HG03066 (cell line): ENCODE data around the gene RUFY4.
"Not testable (repeated sequence)": the region's sequence is repeated elsewhere in the genome, so short reads cannot be mapped to it uniquely, and the experiment has no call there.

ENCODE experiments used
- ATAC-seq: cut with Tn5 transposase; IDR thresholded peaks from one replicate; pipeline ENCODE4 v1.9.1; 2021; ENCODE audit warnings: low read depth; ENCODE audit not compliant: unreplicated experiment

The RUFY4 gene

DNA sequence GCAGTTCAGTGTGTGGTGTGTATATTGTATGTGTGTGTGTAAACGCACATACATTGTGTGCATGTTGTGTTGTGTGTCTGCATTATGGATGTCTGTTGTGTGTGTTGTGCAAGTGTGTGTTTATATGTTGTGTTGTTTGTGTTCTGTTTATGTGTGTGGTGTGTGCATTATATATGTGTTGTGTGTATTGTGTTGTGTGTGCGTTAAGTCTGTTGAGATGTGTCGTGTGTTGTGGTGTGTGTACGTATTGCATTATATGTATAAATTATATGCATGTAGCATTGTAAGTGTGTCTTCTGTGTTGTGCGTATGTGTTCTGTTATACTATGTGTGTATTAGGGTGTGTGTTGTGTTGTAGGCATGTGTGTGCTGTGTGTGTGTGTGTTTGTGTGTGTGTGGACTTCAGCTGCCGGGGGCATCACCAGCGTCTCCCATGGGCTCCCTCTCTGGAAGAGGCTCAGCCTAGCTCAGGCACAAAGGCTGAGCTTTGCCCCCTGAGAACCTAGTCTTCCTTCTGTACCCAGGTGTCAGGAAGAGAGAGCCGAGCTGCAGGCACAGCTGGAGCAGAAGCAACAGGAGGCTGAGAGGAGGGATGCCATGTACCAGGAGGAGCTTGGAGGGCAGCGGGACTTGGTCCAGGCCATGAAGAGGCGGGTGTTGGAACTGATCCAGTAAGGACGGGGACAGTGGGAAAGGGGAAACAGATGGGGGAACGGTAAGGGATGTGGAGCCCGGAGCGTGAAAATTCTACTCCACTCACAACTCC lies 13.7 kb downstream of the RUFY4 start:
- ATAC-seq, result no peak

DNA sequence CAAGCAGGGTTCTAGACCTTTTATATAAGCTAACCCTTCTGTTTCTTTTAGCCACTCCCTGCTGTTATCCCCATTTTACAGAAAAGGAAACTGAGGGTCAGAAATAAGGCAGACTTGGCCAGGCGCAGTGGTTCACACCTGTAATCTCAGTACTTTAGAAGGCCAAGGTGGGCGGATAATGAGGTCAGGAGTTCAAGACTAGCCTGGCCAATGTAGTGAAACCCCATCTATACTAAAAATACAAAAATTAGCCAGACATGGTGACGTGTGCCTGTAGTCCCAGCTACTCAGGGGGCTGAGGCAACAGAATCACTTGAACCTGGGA lies 14.3 kb downstream of the RUFY4 start:
- no peak for ATAC-seq

DNA sequence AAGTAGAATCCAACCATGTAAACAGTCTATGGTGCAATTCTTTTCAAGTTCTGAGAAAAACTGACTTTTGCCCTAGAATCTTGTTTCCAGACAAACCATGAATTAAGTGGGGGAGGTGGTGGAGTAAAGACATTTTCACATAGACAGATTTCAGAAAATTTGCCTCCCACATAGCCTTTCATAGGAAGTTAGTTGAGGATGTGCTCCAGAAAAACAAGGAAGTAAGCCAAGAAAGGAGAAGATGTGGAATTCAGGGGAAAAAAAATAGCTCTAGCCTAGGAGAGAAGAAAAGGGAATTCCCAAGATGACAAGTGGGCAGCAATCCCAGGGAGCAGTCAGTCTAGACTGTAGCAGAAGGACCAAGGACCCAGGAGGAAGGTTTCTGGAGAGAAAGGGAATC lies 17.4 kb downstream of the RUFY4 start:
- no peak for ATAC-seq

DNA sequence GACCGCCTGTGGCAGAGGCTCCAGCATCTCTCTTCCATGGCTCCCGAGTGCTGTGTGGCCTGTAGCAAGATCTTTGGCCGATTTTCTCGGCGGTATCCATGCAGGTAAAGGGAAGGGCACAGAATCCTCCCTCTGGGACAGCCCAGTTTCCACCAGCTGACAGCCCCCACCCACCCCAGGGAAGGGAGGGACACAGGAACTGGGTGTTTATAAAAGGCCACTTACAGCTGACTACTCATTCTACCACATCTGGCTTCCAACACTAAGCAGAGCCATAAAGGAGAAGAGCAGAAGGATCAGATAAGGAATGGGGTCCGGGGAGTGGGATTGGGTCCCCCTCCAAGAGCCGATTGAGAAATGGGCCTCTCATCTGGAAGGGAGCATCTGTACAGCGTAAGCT lies 20.2 kb downstream of the RUFY4 start:
- ATAC-seq, result no peak

DNA sequence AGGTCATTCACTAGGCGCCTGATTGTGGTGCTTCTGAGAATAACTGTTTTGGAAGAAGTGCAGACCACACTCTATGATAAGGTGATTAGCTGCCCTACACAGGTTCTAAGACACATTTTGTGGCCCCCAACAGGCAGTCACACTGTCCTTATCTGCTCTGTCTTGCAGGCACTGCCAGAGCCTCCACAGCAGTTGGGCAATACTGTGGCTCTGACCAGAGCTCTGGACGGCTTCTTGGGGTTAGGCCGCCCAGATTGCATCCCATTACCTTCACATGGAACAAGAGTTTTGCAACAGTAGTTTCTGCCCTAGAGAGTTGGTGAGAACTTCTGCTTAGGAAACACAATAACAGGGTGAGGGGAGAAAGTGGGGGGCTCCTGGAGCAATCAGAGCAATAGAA lies 22.7 kb downstream of the RUFY4 start:
- no peak for ATAC-seq

DNA sequence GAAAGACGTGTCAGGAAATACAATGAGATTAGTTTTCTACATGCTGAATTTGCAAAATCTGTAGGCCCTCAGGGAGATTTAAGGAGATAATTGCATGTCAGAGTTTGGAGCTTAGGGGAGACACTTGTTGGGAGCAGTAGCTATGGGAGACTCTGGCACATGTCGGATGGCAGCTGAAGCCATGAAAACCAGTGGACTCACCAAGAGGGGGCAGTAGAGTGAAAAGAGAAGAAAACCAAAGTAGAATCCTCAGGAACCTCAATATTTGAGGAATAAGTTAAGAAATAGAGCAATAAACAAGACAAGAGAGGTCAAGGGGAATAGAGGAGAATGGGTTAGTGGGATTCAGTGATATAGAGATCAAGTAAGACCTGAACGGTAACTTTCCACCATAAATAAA lies 24.8 kb downstream of the RUFY4 start:
- ATAC-seq, result no peak

DNA sequence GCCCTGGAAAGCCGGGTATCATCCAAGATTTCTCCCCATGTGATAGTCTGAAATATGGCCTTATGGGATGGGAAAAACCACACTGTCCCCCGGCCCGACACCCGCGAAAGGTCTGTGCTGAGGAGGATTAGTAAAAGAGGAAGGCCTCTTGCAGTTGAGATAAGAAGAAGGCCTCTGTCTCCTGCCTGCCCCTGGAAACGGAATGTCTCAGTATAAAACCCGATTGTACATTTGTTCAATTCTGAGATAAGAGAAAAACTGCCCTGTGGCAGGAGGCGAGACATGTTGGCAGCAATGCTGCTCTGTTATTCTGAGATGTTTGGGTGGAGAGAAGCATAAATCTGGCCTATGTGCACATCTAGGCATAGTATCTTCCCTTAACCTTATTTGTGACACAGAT lies 26.8 kb downstream of the RUFY4 start:
- no peak for ATAC-seq

DNA sequence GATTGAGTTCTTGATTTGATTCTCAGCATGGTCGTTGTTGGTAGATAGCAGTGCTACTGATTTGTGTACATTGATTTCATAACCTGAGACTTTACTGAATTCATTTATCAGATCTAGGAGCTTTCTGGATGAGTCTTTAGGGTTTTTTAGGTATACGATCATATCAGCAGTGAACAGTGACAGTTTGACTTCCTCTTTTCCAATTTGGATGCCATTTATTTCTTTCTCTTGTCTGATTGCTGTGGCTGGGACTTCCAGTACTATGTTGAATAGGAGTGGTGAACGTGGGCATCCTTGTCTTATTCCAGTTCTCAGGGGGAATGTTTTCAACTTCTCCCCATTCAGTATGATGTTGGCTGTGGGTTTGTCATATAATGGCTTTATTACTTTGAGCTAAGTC lies 28.9 kb downstream of the RUFY4 start:
- no peak for ATAC-seq

DNA sequence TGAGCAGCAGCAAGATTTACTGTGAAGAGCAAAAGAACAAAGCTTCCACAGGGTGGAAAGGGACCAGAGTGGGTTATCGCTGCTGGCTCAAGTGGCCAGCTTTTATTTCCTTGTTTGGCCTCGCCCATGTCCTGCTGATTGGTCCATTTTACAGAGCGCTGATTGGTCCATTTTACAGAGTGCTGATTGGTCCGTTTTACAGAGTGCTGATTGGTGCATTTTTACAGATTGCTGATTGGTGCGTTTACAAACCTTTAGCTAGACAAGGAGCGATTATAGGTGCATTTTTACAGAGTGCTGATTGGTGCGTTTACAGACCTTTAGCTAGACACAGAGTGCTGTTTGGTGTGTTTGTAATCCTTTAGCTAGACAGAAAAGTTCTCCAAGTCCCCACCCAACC lies 39.8 kb downstream of the RUFY4 start:
- not testable (repeated sequence) for ATAC-seq

DNA sequence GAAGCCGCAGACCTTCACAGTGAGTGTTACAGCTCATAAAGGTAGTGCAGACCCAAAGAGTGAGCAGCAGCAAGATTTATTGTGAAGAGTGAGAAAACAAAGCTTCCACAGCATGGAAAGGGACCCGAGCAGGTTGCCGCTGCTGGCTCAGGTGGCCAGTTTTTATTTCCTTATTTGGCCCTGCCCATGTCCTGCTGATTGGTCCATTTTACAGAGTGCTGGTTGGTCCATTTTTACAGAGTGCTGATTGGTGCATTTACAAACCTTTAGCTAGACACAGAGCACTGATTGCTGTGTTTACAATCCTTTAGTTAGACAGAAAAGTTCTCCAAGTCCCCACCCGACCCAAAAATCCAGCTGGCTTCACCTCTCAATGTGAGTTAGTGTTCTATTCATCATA lies 52.7 kb downstream of the RUFY4 start:
- ATAC-seq, result not testable (repeated sequence)

DNA sequence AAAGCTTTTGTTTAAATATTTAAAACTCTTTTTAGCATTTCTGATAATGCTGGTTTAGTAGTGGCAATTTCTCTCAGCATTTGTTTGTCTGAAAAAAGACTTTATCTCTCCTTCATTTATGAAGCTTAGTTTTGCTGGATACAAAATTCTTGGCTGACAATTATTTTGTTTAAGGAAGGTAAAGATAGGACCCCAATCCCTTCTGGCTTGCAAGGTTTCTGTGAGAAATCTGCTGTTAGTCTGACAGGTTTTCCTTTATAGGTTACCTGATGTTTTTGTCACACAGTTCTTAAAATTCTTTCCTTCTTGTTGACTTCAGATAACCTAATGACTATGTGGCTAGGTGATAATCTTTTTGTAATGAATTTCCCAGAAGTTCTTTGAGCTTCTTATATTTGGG lies 53.2 kb downstream of the RUFY4 start:
- ATAC-seq, result not testable (repeated sequence)

DNA sequence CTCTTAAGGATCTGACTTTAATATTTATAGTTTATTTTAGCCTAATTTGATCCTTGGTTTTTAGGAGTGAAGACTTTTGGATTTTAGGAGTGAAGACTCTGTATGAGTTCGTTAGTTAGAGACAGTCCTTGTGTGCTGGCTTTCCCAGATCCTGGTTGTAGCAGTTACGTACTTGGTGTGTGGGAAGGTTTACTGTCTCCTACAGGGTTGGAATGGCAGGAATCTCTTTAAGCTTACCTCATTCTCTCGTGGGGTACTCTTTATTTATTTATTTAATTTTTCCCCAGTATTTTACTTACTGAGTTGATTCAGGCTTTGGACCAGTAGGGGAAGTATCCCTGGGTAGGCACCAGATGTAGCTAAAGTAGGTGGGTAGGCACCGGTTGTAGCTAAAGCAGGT lies 54.9 kb downstream of the RUFY4 start:
- ATAC-seq, result no peak

DNA sequence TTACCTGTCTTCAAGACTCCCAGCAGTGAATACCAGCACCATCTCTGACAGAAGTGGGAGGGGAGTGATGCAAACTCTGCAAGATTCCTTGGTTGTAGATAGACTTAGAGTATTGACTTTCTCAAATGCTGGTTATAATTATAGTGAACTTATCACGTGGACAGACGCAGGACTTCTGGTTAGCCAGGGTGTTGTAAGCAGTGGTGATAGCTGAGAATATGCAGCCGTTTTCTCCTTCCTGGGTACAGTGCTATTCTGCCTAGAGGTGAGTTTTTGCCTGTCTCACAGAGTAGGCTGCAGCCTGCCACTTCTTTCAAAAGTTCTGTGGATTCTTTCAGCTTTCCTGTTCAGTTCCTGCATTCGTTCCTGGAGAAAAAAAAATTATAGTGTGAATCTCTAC lies 56.0 kb downstream of the RUFY4 start:
- ATAC-seq, result no peak

DNA sequence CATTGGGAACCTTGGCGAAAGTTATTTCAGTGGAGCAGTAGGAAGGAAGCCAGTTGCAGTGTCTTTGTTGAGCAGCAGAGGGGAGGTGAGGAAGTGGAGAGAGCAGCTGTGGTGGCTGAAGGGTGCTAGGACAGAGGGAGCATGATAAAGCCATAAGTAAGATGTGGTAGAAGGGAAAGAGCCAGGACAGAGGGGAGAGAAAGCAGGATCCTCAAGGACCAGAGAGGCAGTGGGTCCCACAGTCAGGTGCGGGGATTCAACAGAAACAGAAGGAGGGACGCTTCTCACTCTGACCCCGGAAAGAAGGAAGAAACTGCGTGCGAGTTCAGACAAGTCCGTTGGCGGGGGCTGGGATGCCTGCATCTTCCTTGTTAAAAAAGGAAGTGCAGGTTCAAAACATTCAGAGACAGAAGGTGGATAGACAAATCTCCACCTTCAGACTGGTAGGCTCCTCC lies 56.6 kb downstream of the RUFY4 start, which contains the start of gene CXCR2:
Gene CXCR2, plus strand, starts transcription at position 403 of the 455 bp plus-strand sequence. CDS start 8,774 bp downstream, outside the sequence.
- no peak for ATAC-seq

DNA sequence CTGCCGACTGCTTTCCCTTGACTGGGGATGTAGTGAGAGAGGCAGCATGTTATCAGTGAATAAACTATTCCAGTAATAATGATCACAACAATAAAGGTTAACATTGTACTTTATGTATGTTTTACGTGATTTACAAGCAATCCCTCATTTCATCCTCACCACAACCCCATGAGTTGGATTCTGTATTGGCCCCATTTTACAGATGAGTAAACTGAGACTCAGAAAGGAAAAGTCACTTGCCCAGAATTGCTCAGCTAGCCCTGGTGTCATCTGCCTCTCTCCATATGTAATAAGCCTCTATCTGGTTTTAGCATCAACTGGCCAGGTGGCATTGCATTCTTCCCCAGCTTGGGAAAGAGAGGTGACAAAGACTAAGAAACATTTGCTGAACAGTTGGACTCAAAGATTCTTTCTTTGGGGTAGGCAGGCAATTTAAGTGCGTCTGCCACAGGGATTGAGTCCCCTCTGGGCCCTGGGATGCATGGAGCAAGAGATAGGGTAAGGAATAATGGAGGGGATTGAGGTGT lies 58.9 kb downstream of the RUFY4 start:
- no peak for ATAC-seq

DNA sequence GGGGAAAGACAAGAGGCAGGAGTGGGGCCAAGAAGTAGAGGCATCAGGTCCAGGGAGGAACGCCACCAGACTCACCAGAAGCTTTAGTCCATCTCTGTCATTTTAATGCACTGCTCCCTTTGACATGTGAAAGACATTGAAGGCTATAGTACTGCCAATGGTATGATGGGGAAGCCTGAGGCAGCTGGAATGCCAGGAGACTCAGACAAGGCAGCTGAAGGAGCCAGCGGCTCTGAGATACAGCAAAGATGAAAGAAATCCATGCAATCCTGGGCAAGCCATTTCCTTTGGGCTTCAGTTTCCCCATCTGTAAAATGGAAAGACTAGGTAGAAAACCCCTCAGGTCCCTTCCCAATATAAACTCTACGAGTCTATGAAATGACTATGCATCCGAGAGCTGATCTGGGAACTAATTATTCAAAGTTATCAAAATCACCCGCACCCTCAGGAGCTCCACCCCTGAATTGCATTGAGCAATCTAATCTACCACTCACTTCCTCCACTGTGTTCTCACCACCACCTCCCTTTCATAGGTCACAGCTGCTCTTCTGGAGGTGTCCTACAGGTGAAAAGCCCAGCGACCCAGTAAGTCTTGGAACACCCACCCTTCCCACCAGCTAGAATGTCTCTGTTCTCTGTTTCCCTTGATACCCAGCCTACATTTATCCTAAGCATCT lies 59.9 kb downstream of the RUFY4 start:
- ATAC-seq, result no peak

DNA sequence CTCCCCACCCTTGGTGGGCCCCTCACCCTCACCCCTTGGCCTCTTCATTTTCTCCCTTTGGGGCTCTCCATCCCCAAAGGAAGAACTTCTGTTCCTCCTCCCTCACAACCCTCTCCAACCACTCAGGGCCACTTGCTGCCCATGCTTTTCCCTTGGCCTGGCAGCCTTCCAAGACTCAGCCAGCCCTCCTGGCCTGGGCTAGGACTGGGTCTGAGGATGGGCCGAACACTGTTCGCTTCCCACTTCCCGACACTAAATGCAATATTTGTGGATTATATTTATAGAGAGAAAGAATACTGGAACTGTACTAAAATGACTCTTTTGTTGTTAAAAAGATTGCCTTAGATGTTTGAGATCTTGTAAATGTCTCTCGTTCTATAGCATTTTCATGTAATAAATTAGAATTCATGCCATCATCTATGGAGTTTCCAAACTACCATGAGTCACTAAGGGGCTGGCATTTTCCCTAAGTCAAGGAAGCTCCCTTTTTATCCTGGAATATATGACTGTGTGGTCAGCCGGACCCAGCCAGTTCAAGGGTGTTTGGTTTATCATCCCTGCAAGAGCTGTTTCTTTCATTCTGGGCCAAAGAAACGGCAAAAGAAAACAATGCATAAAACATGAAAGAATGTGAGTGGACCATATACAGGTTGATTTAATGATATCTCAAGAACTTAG lies 60.5 kb downstream of the RUFY4 start:
- ATAC-seq, result no peak

DNA sequence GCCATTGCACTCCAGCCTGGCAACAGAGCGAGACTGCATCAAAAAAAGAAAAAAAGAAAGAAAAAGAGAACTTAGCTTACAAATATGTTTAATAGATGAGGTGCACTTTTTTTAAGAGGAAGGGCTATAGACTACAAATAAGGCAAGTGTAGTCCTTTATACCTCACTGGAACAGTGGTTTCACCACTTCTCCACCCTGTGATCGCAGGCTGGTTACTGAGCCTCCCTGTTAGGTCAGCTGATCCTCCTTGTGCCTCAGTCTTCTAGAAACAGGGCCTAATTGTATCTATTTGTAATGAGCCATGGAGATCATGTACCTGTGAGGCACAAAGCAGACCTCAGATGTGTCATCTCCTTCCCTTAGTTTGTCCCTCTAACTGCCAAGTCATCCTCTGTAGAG lies 61.3 kb downstream of the RUFY4 start:
- no peak for ATAC-seq

DNA sequence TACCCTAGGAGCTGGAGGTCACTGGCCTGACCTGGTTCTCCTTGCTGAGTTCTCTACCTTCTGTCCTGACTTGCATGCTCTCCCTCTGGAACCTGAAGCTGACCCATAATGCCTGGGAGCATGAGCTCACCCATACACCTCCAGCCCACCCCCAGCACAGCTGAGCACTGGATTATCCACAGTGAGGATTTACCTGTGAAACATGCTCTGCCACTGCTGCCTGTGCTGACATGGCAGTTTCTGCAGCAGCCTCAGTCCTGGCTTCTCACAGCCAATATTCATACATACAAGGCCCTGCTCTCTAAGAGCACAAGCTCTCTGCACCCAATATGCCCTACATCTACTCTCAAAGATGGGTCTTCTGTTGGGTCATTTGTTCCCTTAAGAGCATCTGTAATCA lies 61.8 kb downstream of the RUFY4 start:
- no peak for ATAC-seq

DNA sequence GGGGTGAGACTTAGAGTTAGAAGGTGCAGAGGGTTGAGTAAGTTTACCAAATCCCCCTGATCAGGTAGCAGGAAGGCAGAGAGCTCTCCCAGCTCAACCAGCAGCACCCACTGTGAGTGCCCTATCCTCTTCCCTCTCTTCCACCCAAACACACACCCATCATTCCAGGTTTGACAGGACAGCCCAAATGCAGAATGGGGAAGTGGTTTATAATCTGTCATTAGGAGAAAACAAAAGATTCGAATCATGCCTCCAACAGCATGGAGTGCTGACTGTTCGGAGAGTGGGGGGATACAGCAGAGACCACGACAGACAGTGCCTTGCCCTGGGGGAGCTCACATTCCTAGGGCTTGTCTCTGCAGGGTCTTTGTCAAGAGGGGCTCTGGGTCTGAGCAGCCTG lies 68.5 kb downstream of the RUFY4 start:
- ATAC-seq, result no peak

DNA sequence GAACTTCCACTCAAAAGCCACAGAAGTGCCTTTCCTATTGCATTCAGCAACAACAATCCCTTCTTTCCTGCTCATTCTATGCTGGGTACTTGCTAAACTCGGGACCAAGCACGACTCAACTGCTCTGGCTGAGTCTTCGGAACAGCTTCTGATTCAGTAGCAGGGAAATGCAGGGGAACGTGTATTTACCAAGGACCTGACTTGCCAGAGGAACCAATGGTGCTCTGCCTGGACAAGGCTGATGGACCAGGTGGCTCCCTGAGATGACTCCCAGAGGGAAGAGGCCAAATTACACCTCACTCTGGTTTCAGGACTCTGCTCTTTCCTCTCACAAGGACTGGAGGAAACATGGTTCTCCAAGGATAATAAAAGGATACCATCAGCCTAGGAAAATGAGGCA lies 69.0 kb downstream of the RUFY4 start:
- no peak for ATAC-seq
